ENCODE data around the gene SUCLG2. TPM values are rescaled to one million over a fixed set of nuclear protein-coding genes. Genes with fewer than 3 reads are reported as not detected.

SUCLG2 gene
- total RNA-seq, 1 donor from 2014 or later, result 63.6 TPM

DNA sequence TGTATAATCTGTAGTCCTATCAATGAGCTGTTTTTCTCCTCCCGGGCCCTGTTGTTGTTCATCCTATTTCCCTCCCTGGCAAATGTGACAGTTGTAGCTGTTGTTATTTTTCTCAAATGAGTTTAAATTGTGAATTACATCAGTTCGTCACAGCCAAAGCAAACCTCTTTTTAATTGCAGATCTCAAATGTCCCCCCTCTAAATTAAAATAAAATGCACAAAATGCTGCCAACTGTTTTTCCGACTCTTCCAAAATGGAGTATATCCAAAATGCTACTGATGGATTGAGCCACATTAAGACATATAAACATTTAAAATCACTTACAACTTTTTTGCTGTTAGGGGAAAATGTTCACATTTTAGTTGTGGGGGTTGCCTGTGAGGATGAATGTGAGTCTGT is 29.8 kb upstream of the SUCLG2 start:
- no peaks in the 10 kb centered on the region for H3K79me2 ChIP-seq (ENCODE audit: low read depth)
- Mint-ChIP-seq H3K4me3 (no peak overlapping the region), H3K4me1 (no peaks in the 10 kb centered on the region), H3K27me3 (ENCODE audit: insufficient read depth, low read depth) (no peaks in the 10 kb centered on the region), H3K27ac (no peak overlapping the region), H3K9me3 (no peaks in the 10 kb centered on the region), H3K36me3 (no peaks in the 10 kb centered on the region)
- DNase-seq (ENCODE audit: low spot score), result no peak
- no peak overlapping the region for H2AFZ ChIP-seq (replicated peaks)
- H3F3A ChIP-seq (ENCODE audit: low read depth), result no peaks in the 10 kb centered on the region
- no peak overlapping the region for H3K27ac ChIP-seq
- H4K20me1 ChIP-seq (ENCODE audit: low read depth), result no peaks in the 10 kb centered on the region
- TF ChIP-seq EZH2 (IDR thresholded peaks at IDR 0.05), result no peak
- TF ChIP-seq, protein P1, sequence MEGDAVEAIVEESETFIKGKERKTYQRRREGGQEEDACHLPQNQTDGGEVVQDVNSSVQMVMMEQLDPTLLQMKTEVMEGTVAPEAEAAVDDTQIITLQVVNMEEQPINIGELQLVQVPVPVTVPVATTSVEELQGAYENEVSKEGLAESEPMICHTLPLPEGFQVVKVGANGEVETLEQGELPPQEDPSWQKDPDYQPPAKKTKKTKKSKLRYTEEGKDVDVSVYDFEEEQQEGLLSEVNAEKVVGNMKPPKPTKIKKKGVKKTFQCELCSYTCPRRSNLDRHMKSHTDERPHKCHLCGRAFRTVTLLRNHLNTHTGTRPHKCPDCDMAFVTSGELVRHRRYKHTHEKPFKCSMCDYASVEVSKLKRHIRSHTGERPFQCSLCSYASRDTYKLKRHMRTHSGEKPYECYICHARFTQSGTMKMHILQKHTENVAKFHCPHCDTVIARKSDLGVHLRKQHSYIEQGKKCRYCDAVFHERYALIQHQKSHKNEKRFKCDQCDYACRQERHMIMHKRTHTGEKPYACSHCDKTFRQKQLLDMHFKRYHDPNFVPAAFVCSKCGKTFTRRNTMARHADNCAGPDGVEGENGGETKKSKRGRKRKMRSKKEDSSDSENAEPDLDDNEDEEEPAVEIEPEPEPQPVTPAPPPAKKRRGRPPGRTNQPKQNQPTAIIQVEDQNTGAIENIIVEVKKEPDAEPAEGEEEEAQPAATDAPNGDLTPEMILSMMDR (IDR thresholded peaks at IDR 0.05), result no peak
- TF ChIP-seq EZH2phosphoT487 (IDR thresholded peaks at IDR 0.05), result no peak
- H3K4me1 ChIP-seq, result no peaks in the 10 kb centered on the region
- no peaks in the 10 kb centered on the region for H3K9me3 ChIP-seq (ENCODE audit: low read depth)
- H3K4me3 ChIP-seq, result no peak overlapping the region
- no peak overlapping the region for H3K4me2 ChIP-seq
- H3K27me3 ChIP-seq, result no peaks in the 10 kb centered on the region
- no peaks in the 10 kb centered on the region for H3K36me3 ChIP-seq
- H3K9ac ChIP-seq, result no peak overlapping the region

DNA sequence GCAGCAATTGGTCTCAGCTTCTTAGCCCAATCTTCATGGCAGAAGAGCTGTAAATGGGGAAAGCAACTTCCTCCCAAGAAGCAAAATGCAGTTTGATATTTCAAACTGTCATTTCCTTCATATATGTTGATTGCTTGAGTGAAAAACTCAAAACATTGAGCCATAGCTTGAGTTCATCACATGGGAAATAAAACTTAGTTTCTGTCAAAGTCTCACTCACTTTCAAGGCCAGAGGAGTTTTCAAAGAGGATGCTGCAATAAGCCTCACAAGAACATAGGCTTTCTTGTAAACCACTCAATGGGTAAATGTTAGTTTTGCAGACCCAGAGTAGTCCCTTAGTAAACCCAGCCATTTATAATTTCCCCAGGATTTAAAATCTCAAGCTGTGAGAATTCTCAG is 29.1 kb upstream of the SUCLG2 start:
- Mint-ChIP-seq H3K9me3 (no peaks in the 10 kb centered on the region), H3K4me3 (no peak overlapping the region), H3K4me1 (peaks cover 1% of the 10 kb centered on the region), H3K36me3 (no peaks in the 10 kb centered on the region), H3K27me3 (ENCODE audit: insufficient read depth, low read depth) (no peaks in the 10 kb centered on the region), H3K27ac (no peak overlapping the region)
- Histone ChIP-seq H3K4me2 (no peak overlapping the region), H3K9ac (no peak overlapping the region), H4K20me1 (ENCODE audit: low read depth) (no peaks in the 10 kb centered on the region), H3K36me3 (no peaks in the 10 kb centered on the region), H3K4me3 (no peak overlapping the region), H3K27ac (no peak overlapping the region), H3K4me1 (no peaks in the 10 kb centered on the region), H3K27me3 (no peaks in the 10 kb centered on the region), H3K9me3 (ENCODE audit: low read depth) (no peaks in the 10 kb centered on the region), H3F3A (ENCODE audit: low read depth) (no peaks in the 10 kb centered on the region), H2AFZ (replicated peaks) (no peak overlapping the region), H3K79me2 (ENCODE audit: low read depth) (no peaks in the 10 kb centered on the region)
- no peak for TF ChIP-seq EZH2 (IDR thresholded peaks at IDR 0.05)
- TF ChIP-seq, protein P1 (IDR thresholded peaks at IDR 0.05), result no peak
- TF ChIP-seq EZH2phosphoT487 (IDR thresholded peaks at IDR 0.05), result no peak
- no peak for DNase-seq (ENCODE audit: low spot score)

DNA sequence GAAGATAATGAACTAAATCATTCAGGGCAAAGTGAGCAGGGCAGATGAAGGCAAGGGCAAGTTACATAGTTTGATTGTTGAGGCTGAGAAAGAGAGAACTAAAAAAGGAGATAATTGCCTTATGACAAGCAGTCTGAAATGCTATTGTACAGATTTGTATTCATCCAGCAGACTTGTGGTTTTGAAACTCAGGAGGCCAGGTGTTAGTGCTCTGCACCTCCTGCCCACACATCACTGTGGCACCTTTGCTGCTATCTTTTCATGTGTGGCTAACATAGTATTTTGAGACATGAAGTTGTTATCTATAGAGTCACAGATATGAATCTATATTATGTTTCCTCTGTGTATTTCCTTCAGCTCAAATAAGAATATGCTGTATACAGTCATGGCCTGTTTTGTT is 24.3 kb upstream of the SUCLG2 start:
- H3K4me1 Mint-ChIP-seq, result peaks cover 4% of the 10 kb centered on the region
- Histone ChIP-seq H3K4me2 (no peak overlapping the region), H3F3A (ENCODE audit: low read depth) (no peaks in the 10 kb centered on the region), H4K20me1 (ENCODE audit: low read depth) (no peaks in the 10 kb centered on the region), H2AFZ (replicated peaks) (no peak overlapping the region), H3K27me3 (no peaks in the 10 kb centered on the region), H3K9ac (no peak overlapping the region), H3K4me3 (no peak overlapping the region), H3K9me3 (ENCODE audit: low read depth) (no peaks in the 10 kb centered on the region), H3K36me3 (no peaks in the 10 kb centered on the region), H3K79me2 (ENCODE audit: low read depth) (no peaks in the 10 kb centered on the region), H3K4me1 (no peaks in the 10 kb centered on the region), H3K27ac (no peak overlapping the region)
- DNase-seq (ENCODE audit: low spot score), result no peak
- H3K4me3 Mint-ChIP-seq, result no peak overlapping the region
- H3K27ac Mint-ChIP-seq, result no peak overlapping the region
- H3K36me3 Mint-ChIP-seq, result no peaks in the 10 kb centered on the region
- H3K9me3 Mint-ChIP-seq, result peaks cover 2% of the 10 kb centered on the region
- no peak for TF ChIP-seq EZH2phosphoT487 (IDR thresholded peaks at IDR 0.05)
- no peak for TF ChIP-seq EZH2 (IDR thresholded peaks at IDR 0.05)
- TF ChIP-seq, protein P1 (IDR thresholded peaks at IDR 0.05), result no peak
- no peaks in the 10 kb centered on the region for H3K27me3 Mint-ChIP-seq (ENCODE audit: insufficient read depth, low read depth)
